GM10266 (cell line): ENCODE data around the gene HIP1R.
A peak's percentile ranks its signal among the peaks of the same experiment; 100 is the strongest.

Experiments
- DNase-seq: peaks from one replicate; pipeline ENCODE4 v3.0.0; 2012; ENCODE audit errors: extremely low spot score
- CTCF ChIP-seq: IDR thresholded peaks from 2 replicates; pipeline ENCODE4 v1.5.1; 2012; ENCODE audit warnings: mild to moderate bottlenecking, low read depth; ENCODE audit not compliant: control insufficient read depth, insufficient read depth; ENCODE audit errors: missing control alignments

Gene HIP1R

GRCh38 chr12:122834104-122834920, 945 bp upstream of the HIP1R start:
- no peak for TF ChIP-seq CTCF
- no peak for DNase-seq

GRCh38 chr12:122835750-122836026, 431 bp downstream of the HIP1R start:
- peak; percentile 35 for TF ChIP-seq CTCF
- DNase-seq = peak; percentile 87

GRCh38 chr12:122836027-122836921, 1.0 kb downstream of the HIP1R start:
- peak; percentile 85 for DNase-seq

GRCh38 chr12:122837306-122838265, 2.3 kb downstream of the HIP1R start:
- TF ChIP-seq CTCF = no peak
- no peak for DNase-seq

More at GRCh38 chr12:122836027-122836921, 1.0 kb downstream of the HIP1R start:
- TF ChIP-seq CTCF = no peak

GRCh38 chr12:122838841-122839240, 3.6 kb downstream of the HIP1R start:
- no peak for DNase-seq

More at GRCh38 chr12:122838841-122839240, 3.6 kb downstream of the HIP1R start:
- no peak for TF ChIP-seq CTCF
